GM15510 (cell line): ENCODE measurements around the gene ABCG1.

Experiments
- POLR2A ChIP-seq: IDR thresholded peaks from 3 replicates; pipeline ENCODE4 v1.6.1; 2011; ENCODE audit warnings: borderline replicate concordance; ENCODE audit not compliant: insufficient read length; ENCODE audit errors: extremely low read depth

ABCG1 gene

DNA sequence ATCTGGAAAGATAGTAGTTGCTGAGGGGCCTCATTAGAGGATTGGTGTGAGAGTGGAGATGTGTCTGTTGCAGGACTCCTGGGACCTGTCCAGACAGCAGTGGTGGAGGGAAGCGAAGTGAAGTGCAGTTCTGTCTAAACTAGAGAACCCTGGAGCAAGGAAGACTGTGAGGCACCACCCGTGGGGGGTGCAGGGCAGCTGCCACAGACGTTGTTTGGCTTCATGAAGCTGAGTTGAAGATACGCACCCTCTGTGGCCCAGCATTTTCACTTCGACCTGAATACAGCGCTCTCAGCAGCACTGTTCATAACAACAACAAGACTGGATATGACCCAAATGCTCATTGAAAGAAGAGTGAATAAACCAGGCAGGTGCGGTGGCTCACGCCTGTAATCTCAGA lies 29.3 kb downstream of the ABCG1 start:
- no peak for TF ChIP-seq POLR2A

DNA sequence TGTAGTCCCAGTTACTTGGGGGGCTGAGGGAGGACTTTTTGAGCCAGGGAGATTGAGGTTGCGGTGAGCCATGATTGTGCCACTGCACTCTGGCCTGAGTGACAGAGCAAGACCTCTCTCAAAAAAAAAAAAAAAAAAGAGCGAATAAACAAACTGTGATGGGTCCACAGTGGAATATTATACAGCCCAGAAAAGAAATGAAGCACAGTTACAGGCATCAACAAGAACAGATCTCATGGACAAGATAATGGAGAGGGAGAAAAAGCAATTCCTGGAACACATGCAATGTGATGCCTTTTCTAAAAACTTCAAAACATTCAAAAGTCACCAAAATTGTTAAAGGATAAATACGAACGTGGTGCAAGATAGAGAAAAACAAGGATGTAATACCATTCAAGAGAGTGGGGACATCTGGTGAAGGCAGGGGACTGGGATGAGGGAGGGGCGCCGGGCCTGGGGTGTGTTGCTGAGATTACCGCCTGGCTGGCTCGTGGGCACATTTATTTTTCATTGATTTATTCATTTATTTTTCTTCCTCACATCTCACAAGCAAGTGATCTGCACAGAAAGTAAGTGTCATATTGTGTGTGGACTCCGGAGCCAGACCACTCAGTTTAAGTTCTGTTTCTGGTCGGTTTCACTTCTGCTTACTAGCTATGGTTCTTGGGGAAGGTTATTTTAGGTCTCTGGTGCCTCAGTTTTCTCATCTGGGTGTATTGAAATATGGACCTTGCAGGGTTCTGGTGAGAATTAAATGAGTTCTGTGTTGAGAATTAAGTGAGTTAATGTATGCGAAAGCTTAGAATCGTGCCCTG lies 30.1 kb downstream of the ABCG1 start:
- no peak for TF ChIP-seq POLR2A

DNA sequence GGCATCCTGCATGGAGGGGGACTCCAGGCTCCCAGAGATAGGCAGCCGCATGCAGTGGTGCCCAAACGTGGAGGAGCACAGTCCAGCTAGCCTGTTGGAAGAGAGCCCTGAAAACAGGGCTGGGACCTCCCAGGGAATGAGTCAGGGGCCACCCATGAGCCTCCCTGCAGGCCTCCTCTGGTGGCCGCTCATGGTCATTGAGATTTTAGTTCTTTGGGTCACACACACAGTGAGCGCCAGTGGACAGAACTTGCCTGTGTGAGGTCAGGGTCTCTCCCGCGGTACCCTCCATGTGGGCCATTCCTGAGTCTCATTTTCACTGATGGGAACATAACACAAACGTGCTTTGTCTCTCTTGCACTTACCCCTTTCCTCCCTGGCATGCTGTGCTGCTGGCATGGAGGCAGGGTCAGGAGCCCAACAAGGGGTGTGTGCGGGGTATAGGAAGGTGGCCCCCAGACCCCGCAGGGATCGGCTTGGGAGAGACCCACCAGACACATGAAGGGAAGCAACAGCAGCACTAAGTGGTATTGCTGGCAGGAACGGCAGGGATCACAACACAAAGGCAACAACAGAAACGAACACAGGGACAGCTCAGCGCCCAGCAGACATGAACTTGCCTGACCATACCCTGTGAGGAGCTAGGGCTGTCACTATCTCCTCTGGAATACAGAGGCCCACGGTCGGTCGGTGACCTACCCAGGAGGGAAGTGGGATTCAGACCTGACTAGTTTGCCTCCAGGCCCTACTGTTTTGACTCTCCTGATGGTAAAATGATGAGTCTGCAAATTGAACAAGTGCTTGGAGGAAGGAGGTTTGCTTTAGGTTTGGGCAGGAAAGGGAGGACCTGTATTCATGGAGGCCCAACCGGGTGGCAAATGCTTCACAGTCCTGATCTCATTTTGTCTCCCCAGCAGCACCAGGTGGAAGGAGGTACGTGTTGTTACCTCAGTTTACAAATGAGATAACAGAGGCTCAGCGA lies 31.8 kb downstream of the ABCG1 start:
- no peak for TF ChIP-seq POLR2A

DNA sequence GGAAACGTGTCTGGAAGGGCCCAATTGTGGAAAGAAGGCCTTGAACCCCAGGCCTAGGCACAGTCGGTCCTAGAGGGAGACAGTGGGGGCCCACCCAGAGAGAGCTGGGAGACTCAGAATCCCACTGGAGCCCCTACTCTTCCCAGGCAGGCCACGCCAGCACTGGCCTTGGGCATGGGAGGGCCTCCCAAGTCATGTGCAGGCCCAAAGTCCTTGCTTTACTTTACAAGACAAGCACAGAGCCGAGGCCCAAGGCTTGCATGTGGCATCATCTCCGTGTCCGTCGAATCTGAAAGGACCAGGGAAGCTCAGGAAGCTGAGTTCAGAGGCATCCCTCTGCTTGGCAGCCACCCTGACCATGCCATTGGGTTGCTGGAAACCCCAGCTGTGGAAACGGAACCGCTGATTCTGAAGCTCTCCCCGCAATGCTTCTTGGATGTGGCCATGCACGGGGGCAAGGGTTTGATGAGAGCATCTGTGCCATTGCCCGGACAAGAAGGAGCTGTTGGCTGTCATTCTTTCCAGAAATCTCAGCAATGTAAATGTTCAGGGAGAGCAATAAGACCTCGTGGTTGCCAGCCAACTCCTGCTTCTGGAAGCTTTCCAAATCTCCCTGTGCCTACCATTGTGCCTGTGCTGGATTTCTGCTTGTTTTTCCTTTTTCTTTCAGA lies 32.8 kb downstream of the ABCG1 start:
- no peak for TF ChIP-seq POLR2A

DNA sequence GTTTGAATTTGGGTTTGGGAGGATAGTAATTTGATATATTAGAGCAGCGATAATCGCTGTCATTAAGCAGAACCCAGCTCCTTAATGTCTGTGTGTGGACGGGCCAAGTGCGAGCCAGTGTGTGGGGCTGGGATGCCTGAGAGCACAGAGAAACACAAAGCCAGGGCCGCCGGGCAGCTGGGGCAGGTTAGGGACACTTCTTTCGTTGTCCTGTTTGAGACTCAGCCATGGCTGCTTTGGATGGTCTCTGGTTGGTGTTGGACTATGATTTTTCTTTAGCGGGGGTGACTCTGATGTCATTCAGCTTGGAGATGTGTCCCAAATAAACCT lies 33.4 kb downstream of the ABCG1 start:
- TF ChIP-seq POLR2A = no peak

DNA sequence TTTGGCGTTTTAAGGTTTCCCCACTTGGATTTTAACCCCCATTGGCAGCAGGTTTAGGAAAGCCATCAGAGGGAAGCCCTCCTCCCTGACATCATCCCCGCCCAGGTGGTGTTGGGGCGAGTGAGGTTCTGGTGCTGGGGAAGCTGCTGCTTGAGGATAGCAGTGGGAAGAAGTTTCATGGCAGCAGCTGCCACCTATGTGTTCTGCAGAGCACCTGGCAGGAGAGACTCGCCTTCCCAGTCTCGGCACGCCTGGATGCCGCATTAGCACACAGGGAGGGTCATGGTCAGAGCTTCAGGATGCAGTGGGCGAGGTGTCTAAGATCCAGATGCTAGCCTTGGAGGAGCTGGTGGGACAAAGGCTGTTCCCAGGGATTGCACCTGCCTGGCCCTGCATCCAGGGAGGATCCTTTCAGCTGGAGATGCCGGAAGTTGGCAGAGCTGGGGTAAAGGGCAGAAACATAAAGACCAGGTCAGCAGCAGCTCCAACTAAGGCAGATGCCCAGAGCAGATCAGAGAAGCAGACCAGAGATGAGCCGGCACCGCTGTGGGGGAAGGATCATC lies 33.9 kb downstream of the ABCG1 start:
- no peak for TF ChIP-seq POLR2A

DNA sequence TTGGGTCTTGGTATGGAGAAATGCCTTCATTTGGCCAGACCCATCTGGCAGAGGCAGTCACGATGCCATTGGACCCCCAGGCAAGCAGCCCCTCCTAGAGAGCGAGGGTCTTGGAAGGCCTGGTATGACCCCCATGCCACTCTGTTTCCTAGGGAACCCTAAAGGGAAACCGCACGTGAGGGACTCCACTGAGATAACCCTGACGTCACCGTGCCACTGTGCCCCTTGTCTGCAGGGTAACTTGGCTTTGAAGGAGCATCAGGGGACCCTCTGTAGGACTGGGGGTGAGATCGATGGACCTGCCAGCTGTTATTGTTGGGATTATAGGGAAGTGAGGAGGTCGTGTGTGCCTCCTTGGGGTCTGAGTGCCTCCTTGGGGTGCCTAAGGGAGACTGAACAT lies 34.5 kb downstream of the ABCG1 start:
- no peak for TF ChIP-seq POLR2A

DNA sequence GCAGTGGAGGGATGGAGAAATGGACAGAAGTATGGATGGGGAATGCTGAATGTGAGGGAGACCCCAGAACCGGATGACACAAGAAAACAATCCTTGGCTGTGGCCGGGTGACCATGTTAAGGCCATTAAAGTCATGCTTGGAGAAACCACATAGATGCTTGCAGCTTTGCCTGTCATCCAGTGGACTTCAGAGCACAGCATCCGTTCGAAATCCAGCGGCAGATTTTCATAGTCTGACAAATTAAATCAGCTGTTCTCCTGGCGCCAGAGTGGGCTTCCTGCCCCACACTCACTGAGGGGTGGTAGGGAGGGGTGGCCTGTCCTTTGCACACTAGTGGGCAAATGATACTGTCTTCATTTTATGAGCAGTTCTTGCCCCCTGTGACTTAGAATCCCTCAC lies 35.1 kb downstream of the ABCG1 start:
- no peak for TF ChIP-seq POLR2A

DNA sequence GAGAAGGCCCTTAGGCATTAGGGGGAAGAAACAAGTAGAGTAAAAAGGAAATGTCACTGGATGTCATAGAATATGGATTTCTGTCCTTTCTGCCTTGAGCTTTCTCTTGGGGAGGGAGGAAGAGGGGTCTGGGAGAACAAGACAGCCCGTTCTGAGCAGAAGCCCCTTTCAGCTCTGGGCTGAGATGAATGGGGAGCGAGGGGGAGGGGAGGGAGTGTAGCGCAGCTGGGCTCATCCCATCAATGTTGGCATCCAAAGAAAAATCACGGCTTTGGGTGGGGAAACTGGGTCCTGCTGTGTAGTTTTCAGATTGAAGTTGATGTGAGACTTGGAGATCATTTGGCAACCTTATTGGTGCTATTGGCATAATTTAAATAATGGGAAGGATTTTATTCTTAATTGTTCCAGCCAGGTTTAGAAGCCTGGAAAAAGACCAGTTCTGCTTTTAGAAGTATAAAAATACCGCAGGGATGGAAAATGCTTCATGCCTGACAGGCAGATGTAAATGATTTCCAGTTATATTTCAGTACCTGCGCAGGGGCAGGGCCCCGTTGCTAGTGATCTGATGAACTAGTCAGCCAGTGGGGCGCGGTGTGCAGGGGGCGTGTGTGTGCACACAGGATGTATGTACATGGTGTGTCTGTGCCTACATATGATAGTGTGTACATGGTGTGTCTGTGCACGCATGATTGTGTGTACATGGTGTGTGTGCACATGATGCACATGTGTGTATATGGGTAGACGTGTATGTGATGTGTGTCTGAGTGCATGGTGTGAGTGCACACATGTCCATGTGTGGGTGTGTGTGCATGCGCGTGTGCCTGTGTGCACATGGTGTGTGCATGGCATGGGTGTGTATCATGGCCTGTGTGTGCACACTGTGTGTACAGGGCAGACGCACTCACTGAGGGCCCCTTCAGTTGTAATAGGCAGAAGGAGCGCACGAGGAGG lies 36.0 kb downstream of the ABCG1 start:
- no peak for TF ChIP-seq POLR2A

DNA sequence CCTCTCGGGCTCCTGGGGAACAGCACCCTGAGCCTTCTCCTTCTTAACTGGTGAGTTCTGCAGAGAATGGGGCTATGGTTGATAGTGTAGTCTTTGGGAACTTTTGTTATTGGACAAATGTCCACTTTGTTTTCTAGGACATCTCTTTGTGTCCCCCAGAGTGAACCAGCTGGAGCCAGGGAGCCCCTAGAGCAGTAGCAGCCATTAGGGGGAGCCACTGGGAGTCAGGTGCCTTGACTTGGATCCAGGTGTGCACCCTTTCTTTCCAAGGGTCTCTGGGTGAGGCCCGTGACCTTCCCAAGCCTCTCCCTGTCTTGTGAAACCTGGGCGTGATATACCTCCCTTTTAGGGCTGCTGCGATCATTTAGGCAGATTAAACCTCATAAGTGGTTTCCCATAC lies 36.9 kb downstream of the ABCG1 start:
- TF ChIP-seq POLR2A = no peak

DNA sequence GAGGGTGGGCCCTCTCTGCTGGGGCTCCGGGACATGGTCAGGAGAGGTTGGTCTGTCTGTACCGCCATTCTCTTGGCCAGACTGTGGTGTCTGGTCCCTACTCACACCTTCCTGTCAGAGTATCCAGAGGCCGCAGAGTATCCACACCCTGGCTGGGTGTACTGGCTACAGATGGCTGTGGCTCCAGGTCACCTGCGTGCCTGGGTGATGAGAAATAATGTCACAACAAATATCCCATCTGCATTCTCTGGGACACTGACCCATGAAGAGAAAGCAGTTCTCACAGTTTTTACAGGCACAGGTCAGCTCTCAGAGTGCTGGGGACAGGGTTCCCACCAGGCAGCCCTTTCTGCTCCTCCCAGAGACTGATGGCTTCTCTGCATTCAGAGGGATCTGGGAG lies 37.4 kb downstream of the ABCG1 start:
- TF ChIP-seq POLR2A = no peak

DNA sequence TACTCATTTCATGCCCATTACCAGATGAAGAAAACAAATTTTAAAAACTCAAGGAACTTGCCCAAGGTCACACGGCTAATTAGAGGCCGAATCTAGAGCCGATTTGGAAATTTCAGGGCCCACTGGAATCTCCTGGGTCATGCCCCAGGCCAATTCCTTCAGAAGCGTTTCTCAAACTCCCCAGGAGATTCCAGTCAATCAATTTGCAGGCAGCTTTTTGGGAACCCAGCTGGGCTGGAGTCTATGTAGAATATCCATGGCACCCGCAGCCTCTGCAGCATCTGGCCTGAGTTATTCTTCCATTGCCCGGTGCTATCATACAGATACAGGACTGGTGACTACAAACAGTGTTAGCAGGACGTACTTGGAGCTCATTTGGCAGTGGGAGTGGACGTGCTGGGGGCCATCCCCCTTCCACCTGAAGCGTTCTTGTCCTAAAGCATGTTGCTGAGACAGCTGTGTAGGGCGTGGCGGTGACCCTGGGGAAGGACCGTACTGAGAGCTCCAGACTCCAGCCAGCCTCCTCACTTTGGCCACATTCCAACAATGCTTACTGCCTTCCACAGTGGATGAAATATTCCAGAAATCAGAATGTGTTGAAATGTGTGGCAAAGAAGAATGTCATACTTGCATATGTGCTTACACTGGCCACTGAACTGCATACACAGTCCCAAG lies 38.3 kb downstream of the ABCG1 start:
- no peak for TF ChIP-seq POLR2A

DNA sequence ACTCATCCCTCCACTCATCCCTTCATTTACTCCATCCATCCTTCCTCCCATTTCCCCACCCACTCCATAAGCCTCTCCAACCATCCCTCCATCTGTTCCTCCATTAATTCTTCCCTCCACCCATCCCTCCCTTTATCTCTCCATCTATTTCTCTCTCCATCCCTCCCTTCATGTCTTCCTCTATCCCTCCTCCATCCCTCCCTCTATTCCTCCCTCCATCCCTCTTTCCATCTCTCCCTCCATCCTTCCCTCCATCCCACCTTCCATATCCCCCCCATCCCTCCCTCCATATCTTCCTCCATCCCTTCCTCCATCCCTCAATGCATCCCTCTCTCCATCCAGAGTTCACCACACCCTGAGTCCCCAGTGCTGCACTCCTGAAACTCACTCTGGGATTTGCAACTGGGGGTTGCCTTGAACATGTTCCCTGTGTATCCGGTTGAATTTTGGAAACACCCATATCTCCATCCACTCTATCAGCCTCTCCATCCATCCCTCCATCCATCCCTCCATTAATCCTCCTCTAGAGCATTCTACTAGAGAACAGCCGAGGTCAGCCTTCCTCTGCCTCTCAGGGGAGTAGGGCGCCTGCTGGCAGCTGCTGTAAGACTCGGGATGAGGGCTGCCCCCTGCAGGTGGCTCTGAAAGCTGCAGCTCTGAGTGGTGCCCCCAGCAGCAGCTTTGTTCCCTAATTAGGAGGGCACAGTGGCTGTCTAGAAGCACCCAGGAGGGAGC lies 39.4 kb downstream of the ABCG1 start:
- TF ChIP-seq POLR2A = no peak
